ACC112 (cell line): ENCODE data around the gene IPO5.

Experiments used
- H2AFZ ChIP-seq: fragments of 200-600 bp; sonication (generic); one replicate; pipeline ENCODE4 v1.6.0; 2017; ENCODE audit warnings: antibody characterized with exemption, low read length; ENCODE audit not compliant: unreplicated experiment
- H3K27ac ChIP-seq: fragments of 200-600 bp; sonication (generic); 2 replicates; pipeline ENCODE4 v1.5.1; 2014; ENCODE audit warnings: low read depth, mild to moderate bottlenecking, antibody characterized with exemption, low read length, moderate library complexity
- H3K27me3 ChIP-seq: fragments of 200-600 bp; sonication (generic); 2 replicates; pipeline ENCODE4 v1.6.1; 2014; ENCODE audit warnings: mild to moderate bottlenecking, antibody characterized with exemption, low read length, moderate library complexity, mixed read lengths; ENCODE audit not compliant: insufficient read depth
- H3K36me3 ChIP-seq: fragments of 200-600 bp; sonication (generic); 2 replicates; pipeline ENCODE4 v1.6.1; 2016; ENCODE audit warnings: mild to moderate bottlenecking, antibody characterized with exemption, low read length, moderate library complexity, mixed read lengths; ENCODE audit not compliant: insufficient read depth
- H3K4me1 ChIP-seq: fragments of 200-600 bp; sonication (generic); one replicate; pipeline ENCODE4 v1.6.1; 2016; ENCODE audit warnings: low read length, mixed read lengths; ENCODE audit not compliant: insufficient read depth, unreplicated experiment, control insufficient read depth
- H3K4me3 ChIP-seq: fragments of 200-600 bp; sonication (generic); 2 replicates; pipeline ENCODE4 v1.5.1; 2014; ENCODE audit warnings: mild to moderate bottlenecking, low read depth, low read length
- H3K79me2 ChIP-seq: fragments of 200-600 bp; sonication (generic); one replicate; pipeline ENCODE4 v1.6.0; 2016; ENCODE audit warnings: low read length; ENCODE audit not compliant: control insufficient read depth, unreplicated experiment, insufficient read depth

Gene IPO5

GRCh38 chr13:98052412-98052811, 98.9 kb downstream of the IPO5 start:
- no peak overlapping the region for H2AFZ ChIP-seq

DNA sequence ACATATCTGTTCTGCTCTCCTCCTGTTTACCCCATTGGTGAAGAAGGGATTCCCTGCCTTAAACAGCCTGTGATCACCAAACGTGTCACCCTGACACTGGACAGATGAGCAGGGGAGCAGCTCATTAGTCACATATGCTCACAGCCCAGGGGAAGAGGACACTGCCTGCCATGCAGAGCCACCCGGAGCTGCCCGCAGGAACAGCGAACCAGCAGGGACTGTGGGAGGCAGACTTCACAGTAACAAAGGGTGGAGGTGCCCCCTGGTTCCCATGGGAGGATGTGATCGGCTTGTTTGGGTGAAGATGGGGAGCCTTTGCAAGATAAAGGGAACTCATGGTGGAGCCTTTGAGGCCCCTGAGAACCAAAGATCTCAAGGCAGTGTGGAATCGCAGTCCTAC, 100.8 kb downstream of the IPO5 start:
- H3K27ac ChIP-seq = no peak overlapping the region
- no peaks in the 10 kb centered on the region for H3K79me2 ChIP-seq
- H3K36me3 ChIP-seq = no peaks in the 10 kb centered on the region
- peaks cover 7% of the 10 kb centered on the region for H3K4me1 ChIP-seq
- no peak overlapping the region for H3K4me3 ChIP-seq
- H2AFZ ChIP-seq = no peak overlapping the region
- H3K27me3 ChIP-seq = no peaks in the 10 kb centered on the region

More at GRCh38 chr13:98052412-98052811, 98.9 kb downstream of the IPO5 start:
- H3K27ac ChIP-seq = no peak overlapping the region
- no peaks in the 10 kb centered on the region for H3K36me3 ChIP-seq
- no peaks in the 10 kb centered on the region for H3K79me2 ChIP-seq
- H3K4me1 ChIP-seq = peaks cover 7% of the 10 kb centered on the region
- H3K4me3 ChIP-seq = no peak overlapping the region
- no peaks in the 10 kb centered on the region for H3K27me3 ChIP-seq

GRCh38 chr13:98055623-98056022, 102.1 kb downstream of the IPO5 start:
- Histone ChIP-seq H3K79me2 (no peaks in the 10 kb centered on the region), H2AFZ (no peak overlapping the region), H3K4me1 (no peaks in the 10 kb centered on the region), H3K4me3 (no peak overlapping the region), H3K27me3 (no peaks in the 10 kb centered on the region), H3K36me3 (no peaks in the 10 kb centered on the region), H3K27ac (no peak overlapping the region)

DNA sequence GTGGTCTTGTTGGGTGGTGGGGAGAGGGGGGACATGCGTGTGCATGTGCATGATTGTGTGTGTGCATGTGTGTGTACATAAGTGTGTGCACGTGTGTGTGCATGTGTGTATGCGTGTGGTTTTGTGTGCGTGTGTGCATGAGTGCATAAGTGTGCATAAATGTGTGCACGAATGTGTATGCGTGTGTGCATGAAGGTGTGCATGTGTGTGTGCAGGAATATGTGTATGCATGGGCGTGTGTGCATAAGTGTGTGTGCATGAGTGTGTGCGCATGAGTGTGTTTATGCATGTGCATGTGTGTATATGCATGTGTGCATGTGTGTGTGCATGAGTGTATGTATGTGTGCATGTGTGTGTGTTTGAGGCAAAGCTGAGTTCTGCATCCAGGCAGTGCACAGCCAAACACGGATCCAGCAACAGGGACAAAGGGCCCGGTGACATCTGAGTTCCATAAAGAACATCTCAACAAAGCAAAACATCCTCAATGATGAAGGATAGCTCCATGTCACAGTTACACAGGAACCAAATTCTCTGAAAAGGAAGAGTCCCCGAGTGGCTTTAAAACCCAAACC, 103.5 kb downstream of the IPO5 start:
- no peaks in the 10 kb centered on the region for H3K4me1 ChIP-seq
- no peaks in the 10 kb centered on the region for H3K36me3 ChIP-seq
- no peak overlapping the region for H3K4me3 ChIP-seq

GRCh38 chr13:98059276-98059675, 105.8 kb downstream of the IPO5 start:
- no peaks in the 10 kb centered on the region for H3K36me3 ChIP-seq
- H3K27ac ChIP-seq = no peak overlapping the region
- no peak overlapping the region for H2AFZ ChIP-seq

More for the DNA sequence above, 103.5 kb downstream of the IPO5 start:
- Histone ChIP-seq H3K27ac (no peak overlapping the region), H3K27me3 (no peaks in the 10 kb centered on the region), H3K79me2 (no peaks in the 10 kb centered on the region), H2AFZ (no peak overlapping the region)

DNA sequence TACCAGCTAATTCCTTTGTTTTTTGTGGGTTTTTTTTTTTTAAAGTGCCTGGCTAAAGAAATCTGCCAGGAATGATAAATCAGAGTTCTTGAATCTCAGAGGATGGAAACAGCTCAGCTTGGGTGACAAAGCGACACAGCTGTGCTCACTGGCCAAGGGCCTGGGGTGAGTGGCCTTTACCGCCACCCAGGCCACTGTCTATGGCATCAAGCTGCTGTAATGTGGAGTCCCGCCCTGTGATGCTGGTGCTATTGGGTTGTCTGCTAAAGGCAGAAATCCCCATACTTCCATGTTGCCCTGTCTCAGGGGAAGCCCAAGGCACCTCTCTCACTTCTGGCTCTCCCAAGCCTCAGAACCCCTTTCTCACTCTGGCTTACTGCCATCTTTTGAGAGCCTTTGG, 106.8 kb downstream of the IPO5 start:
- no peak overlapping the region for H3K27ac ChIP-seq
- H2AFZ ChIP-seq = no peak overlapping the region
- no peaks in the 10 kb centered on the region for H3K27me3 ChIP-seq
- H3K79me2 ChIP-seq = no peaks in the 10 kb centered on the region
- H3K4me1 ChIP-seq = no peaks in the 10 kb centered on the region
- H3K36me3 ChIP-seq = no peaks in the 10 kb centered on the region
- no peak overlapping the region for H3K4me3 ChIP-seq

More at GRCh38 chr13:98059276-98059675, 105.8 kb downstream of the IPO5 start:
- H3K79me2 ChIP-seq = no peaks in the 10 kb centered on the region
- no peak overlapping the region for H3K4me3 ChIP-seq
- H3K27me3 ChIP-seq = no peaks in the 10 kb centered on the region
- H3K4me1 ChIP-seq = no peaks in the 10 kb centered on the region

GRCh38 chr13:98065468-98065867, 112.0 kb downstream of the IPO5 start:
- Histone ChIP-seq H3K27me3 (no peaks in the 10 kb centered on the region), H2AFZ (no peak overlapping the region), H3K27ac (no peak overlapping the region), H3K4me1 (no peaks in the 10 kb centered on the region), H3K36me3 (no peaks in the 10 kb centered on the region), H3K79me2 (no peaks in the 10 kb centered on the region), H3K4me3 (no peak overlapping the region)

- no peaks in the 10 kb centered on the region for H3K36me3 ChIP-seq
- H2AFZ ChIP-seq = no peak overlapping the region
- H3K79me2 ChIP-seq = no peaks in the 10 kb centered on the region
- no peaks in the 10 kb centered on the region for H3K27me3 ChIP-seq
- no peaks in the 10 kb centered on the region for H3K4me1 ChIP-seq
- H3K4me3 ChIP-seq = no peak overlapping the region
- no peak overlapping the region for H3K27ac ChIP-seq
Observed at GRCh38 chr13:98066636-98067035, 113.2 kb downstream of the IPO5 start.

- no peak overlapping the region for H2AFZ ChIP-seq
Observed at GRCh38 chr13:98068521-98068920, 115.0 kb downstream of the IPO5 start.

GRCh38 chr13:98069985-98070384, 116.5 kb downstream of the IPO5 start:
- no peaks in the 10 kb centered on the region for H3K36me3 ChIP-seq
- H3K4me1 ChIP-seq = no peaks in the 10 kb centered on the region
- H3K27ac ChIP-seq = no peak overlapping the region

More at GRCh38 chr13:98068521-98068920, 115.0 kb downstream of the IPO5 start:
- H3K79me2 ChIP-seq = no peaks in the 10 kb centered on the region
- no peaks in the 10 kb centered on the region for H3K4me1 ChIP-seq
- H3K4me3 ChIP-seq = no peak overlapping the region
- no peaks in the 10 kb centered on the region for H3K36me3 ChIP-seq
- no peaks in the 10 kb centered on the region for H3K27me3 ChIP-seq
- H3K27ac ChIP-seq = no peak overlapping the region

GRCh38 chr13:98071316-98071715, 117.8 kb downstream of the IPO5 start:
- H3K4me3 ChIP-seq = no peak overlapping the region
- H3K36me3 ChIP-seq = no peaks in the 10 kb centered on the region
- H2AFZ ChIP-seq = no peak overlapping the region
- H3K27me3 ChIP-seq = no peaks in the 10 kb centered on the region
- no peaks in the 10 kb centered on the region for H3K79me2 ChIP-seq
- no peak overlapping the region for H3K27ac ChIP-seq
- no peaks in the 10 kb centered on the region for H3K4me1 ChIP-seq

More at GRCh38 chr13:98069985-98070384, 116.5 kb downstream of the IPO5 start:
- H3K79me2 ChIP-seq = no peaks in the 10 kb centered on the region
- no peak overlapping the region for H3K4me3 ChIP-seq
- H2AFZ ChIP-seq = no peak overlapping the region
- no peaks in the 10 kb centered on the region for H3K27me3 ChIP-seq
